MM.1S (cell line): Measurements from ENCODE around the gene ZNF624.
"Not testable (repeated sequence)": the region's sequence is repeated elsewhere in the genome, so short reads cannot be mapped to it uniquely, and the experiment has no call there.

ENCODE experiments used
- DNase-seq: peaks from one replicate; pipeline ENCODE4 v3.0.0-alpha.2; 2015
- H2AFZ ChIP-seq: fragments of 300-600 bp; sonication (generic); 2 replicates; pipeline ENCODE4 v1.6.0; 2016; ENCODE audit warnings: antibody characterized with exemption, low read length
- H3F3A ChIP-seq: fragments of 300-600 bp; sonication (generic); 2 replicates; pipeline ENCODE4 v1.6.1; 2016; ENCODE audit warnings: mild to moderate bottlenecking, antibody characterized with exemption, low read length, moderate library complexity, mixed read lengths; ENCODE audit not compliant: insufficient read depth
- H3K27ac ChIP-seq: fragments of 300-600 bp; sonication (generic); 2 replicates; pipeline ENCODE4 v1.5.1; 2016; ENCODE audit warnings: mild to moderate bottlenecking, low read length
- H3K27me3 ChIP-seq: fragments of 300-600 bp; sonication (generic); replicated peaks from 2 replicates; pipeline ENCODE4 v1.6.0; 2016; ENCODE audit warnings: low read length; ENCODE audit not compliant: insufficient read depth
- H3K36me3 ChIP-seq: fragments of 300-600 bp; sonication (generic); replicated peaks from 2 replicates; pipeline ENCODE4 v1.6.1; 2016; ENCODE audit warnings: mild to moderate bottlenecking, low read length, mixed read lengths; ENCODE audit not compliant: insufficient read depth
- H3K4me1 ChIP-seq: fragments of 300-600 bp; sonication (generic); 2 replicates; pipeline ENCODE4 v1.6.1; 2016; ENCODE audit warnings: low read length, mixed read lengths
- H3K4me2 ChIP-seq: fragments of 300-600 bp; sonication (generic); 2 replicates; pipeline ENCODE4 v1.6.0; 2016; ENCODE audit warnings: low read depth, low read length
- H3K4me3 ChIP-seq: fragments of 300-600 bp; sonication (generic); 2 replicates; pipeline ENCODE4 v1.5.1; 2016; ENCODE audit warnings: low read length, mixed read lengths
- H3K79me2 ChIP-seq: fragments of 300-600 bp; sonication (generic); 2 replicates; pipeline ENCODE4 v1.6.1; 2016; ENCODE audit warnings: mixed run types, low read length, mixed read lengths
- H3K9ac ChIP-seq: fragments of 300-600 bp; sonication (generic); 2 replicates; pipeline ENCODE4 v1.6.1; 2016; ENCODE audit warnings: low read length, mixed read lengths
- H3K9me2 ChIP-seq: fragments of 300-600 bp; sonication (generic); replicated peaks from 2 replicates; pipeline ENCODE4 v1.6.1; 2016; ENCODE audit warnings: mild to moderate bottlenecking, low read length, mixed read lengths; ENCODE audit not compliant: insufficient read depth
- H3K9me3 ChIP-seq: fragments of 300-600 bp; sonication (generic); replicated peaks from 2 replicates; pipeline ENCODE4 v1.6.1; 2016; ENCODE audit warnings: mild to moderate bottlenecking, low read length, mixed read lengths; ENCODE audit not compliant: insufficient read depth
- H4K20me1 ChIP-seq: fragments of 300-600 bp; sonication (generic); 2 replicates; pipeline ENCODE4 v1.6.1; 2016; ENCODE audit warnings: mild to moderate bottlenecking, low read length, moderate library complexity, mixed read lengths; ENCODE audit not compliant: insufficient read depth
- CTCF ChIP-seq: fragments of 300-600 bp; sonication (generic); IDR thresholded peaks from 2 replicates; pipeline ENCODE4 v1.5.1; 2016; ENCODE audit warnings: antibody characterized with exemption, low read length, mixed read lengths
- EZH2 ChIP-seq: fragments of 300-600 bp; sonication (generic); optimal IDR thresholded peaks from 2 replicates; pipeline ENCODE3; 2017; ENCODE audit warnings: low read depth, mild to moderate bottlenecking, antibody characterized with exemption, low read length, mixed read lengths
- EZH2phosphoT487 ChIP-seq: fragments of 300-600 bp; sonication (generic); IDR thresholded peaks from 2 replicates; pipeline ENCODE4 v1.6.1; 2018; ENCODE audit warnings: antibody characterized with exemption, low read length

The ZNF624 gene

GRCh38 chr17:16683290-16684138, 29.9 kb upstream of the ZNF624 start:
- H3K4me2 ChIP-seq, H4K20me1 ChIP-seq, DNase-seq: not testable (repeated sequence)

GRCh38 chr17:16676676-16677268, 23.1 kb upstream of the ZNF624 start:
- DNase-seq: no peak
- no peak overlapping the region for H2AFZ ChIP-seq
- no peaks in the 10 kb centered on the region for H3K9me2 ChIP-seq
- no peaks in the 10 kb centered on the region for H3K4me1 ChIP-seq
- no peak overlapping the region for H3K9ac ChIP-seq
- no peaks in the 10 kb centered on the region for H4K20me1 ChIP-seq
- no peaks in the 10 kb centered on the region for H3F3A ChIP-seq
- no peak overlapping the region for H3K27ac ChIP-seq
- TF ChIP-seq EZH2phosphoT487 (no peak), CTCF (no peak), EZH2 (no peak)
- no peaks in the 10 kb centered on the region for H3K79me2 ChIP-seq
- no peaks in the 10 kb centered on the region for H3K27me3 ChIP-seq
- H3K4me3 ChIP-seq: no peak overlapping the region
- no peaks in the 10 kb centered on the region for H3K36me3 ChIP-seq
- no peak overlapping the region for H3K4me2 ChIP-seq
- no peaks in the 10 kb centered on the region for H3K9me3 ChIP-seq

More at GRCh38 chr17:16683290-16684138, 29.9 kb upstream of the ZNF624 start:
- H3F3A ChIP-seq, H2AFZ ChIP-seq, H3K9ac ChIP-seq, H3K79me2 ChIP-seq, H3K4me3 ChIP-seq, H3K4me1 ChIP-seq, H3K36me3 ChIP-seq, H3K27ac ChIP-seq, H3K9me2 ChIP-seq, H3K9me3 ChIP-seq, H3K27me3 ChIP-seq: not testable (repeated sequence)

GRCh38 chr17:16666907-16667636, 13.4 kb upstream of the ZNF624 start:
- H3K27ac ChIP-seq, H2AFZ ChIP-seq, H3K4me2 ChIP-seq, H3F3A ChIP-seq, H3K9ac ChIP-seq, H3K4me1 ChIP-seq, H3K79me2 ChIP-seq, H3K36me3 ChIP-seq, DNase-seq, H4K20me1 ChIP-seq, H3K27me3 ChIP-seq, H3K9me2 ChIP-seq, H3K4me3 ChIP-seq, H3K9me3 ChIP-seq: not testable (repeated sequence)

- DNase-seq, H3K79me2 ChIP-seq, H3K4me2 ChIP-seq, H3K4me1 ChIP-seq, H3K4me3 ChIP-seq, H4K20me1 ChIP-seq, H3F3A ChIP-seq, H3K9me2 ChIP-seq, H3K27ac ChIP-seq, H2AFZ ChIP-seq, H3K36me3 ChIP-seq, H3K27me3 ChIP-seq, H3K9ac ChIP-seq, H3K9me3 ChIP-seq: not testable (repeated sequence)
Observed at GRCh38 chr17:16666553-16666906, 12.9 kb upstream of the ZNF624 start.
